GM23338 (cell line): Measurements from ENCODE around the gene SLC35A2.

Source experiments
- CREB1 ChIP-seq: fragments of 250-450 bp; sonication (Bioruptor Pico); IDR thresholded peaks from 2 replicates; pipeline ENCODE4 v1.5.0; 2020; ENCODE audit warnings: low read depth, mild to moderate bottlenecking, moderate library complexity
- CTCF ChIP-seq, 2 experiments: fragments of 200-600 bp in 1 of 2; sonication (generic) in 1 of 2; conservative IDR thresholded peaks; 2 replicates each; pipeline versions ENCODE4 v1.5.1 to v1.6.1; 2016 to 2017; ENCODE audit warnings: antibody characterized with exemption in 2 of 2, low read depth in 2 of 2, mild to moderate bottlenecking in 2 of 2, moderate library complexity in 1 of 2
- EZH2 ChIP-seq: fragments of 200-600 bp; sonication (generic); IDR thresholded peaks from one replicate; pipeline ENCODE4 v1.8.0; 2017; ENCODE audit warnings: antibody characterized with exemption, mild to moderate bottlenecking, low read depth; ENCODE audit not compliant: unreplicated experiment
- EZH2phosphoT487 ChIP-seq: fragments of 200-600 bp; sonication (generic); IDR thresholded peaks from one replicate; pipeline ENCODE4 v1.8.1; 2018; ENCODE audit warnings: antibody characterized with exemption; ENCODE audit not compliant: unreplicated experiment
- JUNB ChIP-seq: IDR thresholded peaks from one replicate; pipeline ENCODE4 v1.6.1; 2016; ENCODE audit warnings: antibody characterized with exemption; ENCODE audit not compliant: unreplicated experiment
- NANOG ChIP-seq: IDR thresholded peaks from 2 replicates; pipeline ENCODE4 v1.6.1; 2016; ENCODE audit warnings: antibody characterized with exemption, borderline replicate concordance
- POLR2AphosphoS5 ChIP-seq: IDR thresholded peaks from 2 replicates; pipeline ENCODE4 v1.6.1; 2016; ENCODE audit warnings: antibody characterized with exemption, low read depth
- STAT1 ChIP-seq: IDR thresholded peaks from one replicate; pipeline ENCODE4 v1.6.1; 2016; ENCODE audit warnings: antibody characterized with exemption; ENCODE audit not compliant: unreplicated experiment
- ZNF331 ChIP-seq: fragments of 250-450 bp; sonication (Bioruptor Pico); IDR thresholded peaks from 2 replicates; pipeline ENCODE4 v1.5.0; 2020; ENCODE audit warnings: low read depth, mild to moderate bottlenecking, moderate library complexity
- TF ChIP-seq, protein P1 (sequence below): IDR thresholded peaks from one replicate; pipeline ENCODE4 v1.6.1; 2018; ENCODE audit warnings: antibody characterized with exemption; ENCODE audit not compliant: unreplicated experiment
- TF ChIP-seq, protein P2 (sequence below): IDR thresholded peaks from 2 replicates; pipeline ENCODE4 v1.6.1; 2016; ENCODE audit warnings: antibody characterized with exemption

DNA sequence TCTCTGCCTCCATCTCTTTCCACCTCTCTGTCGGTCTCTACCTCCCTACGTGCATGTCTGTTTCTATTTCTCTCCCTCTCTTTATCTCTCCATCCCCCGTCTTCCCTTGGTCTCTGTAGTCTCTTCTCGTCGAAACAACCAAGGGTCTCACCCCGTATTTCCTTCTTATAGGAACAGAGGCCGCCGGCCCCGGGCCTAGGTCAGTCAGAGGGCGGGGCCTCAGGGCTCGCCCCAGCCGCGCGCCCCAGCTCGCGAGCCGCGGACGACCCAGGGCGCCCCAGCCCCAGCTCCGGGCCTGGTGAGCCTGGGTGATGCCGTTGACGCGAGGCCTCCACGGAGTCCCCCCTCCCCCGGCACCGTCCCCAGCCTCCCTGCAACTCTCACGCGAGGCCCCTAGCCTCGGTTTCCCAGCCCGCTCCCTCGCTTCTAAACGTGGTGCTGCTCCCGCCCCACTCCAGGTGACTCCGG is 20.5 kb downstream of the SLC35A2 start:
- TF ChIP-seq, protein P1, sequence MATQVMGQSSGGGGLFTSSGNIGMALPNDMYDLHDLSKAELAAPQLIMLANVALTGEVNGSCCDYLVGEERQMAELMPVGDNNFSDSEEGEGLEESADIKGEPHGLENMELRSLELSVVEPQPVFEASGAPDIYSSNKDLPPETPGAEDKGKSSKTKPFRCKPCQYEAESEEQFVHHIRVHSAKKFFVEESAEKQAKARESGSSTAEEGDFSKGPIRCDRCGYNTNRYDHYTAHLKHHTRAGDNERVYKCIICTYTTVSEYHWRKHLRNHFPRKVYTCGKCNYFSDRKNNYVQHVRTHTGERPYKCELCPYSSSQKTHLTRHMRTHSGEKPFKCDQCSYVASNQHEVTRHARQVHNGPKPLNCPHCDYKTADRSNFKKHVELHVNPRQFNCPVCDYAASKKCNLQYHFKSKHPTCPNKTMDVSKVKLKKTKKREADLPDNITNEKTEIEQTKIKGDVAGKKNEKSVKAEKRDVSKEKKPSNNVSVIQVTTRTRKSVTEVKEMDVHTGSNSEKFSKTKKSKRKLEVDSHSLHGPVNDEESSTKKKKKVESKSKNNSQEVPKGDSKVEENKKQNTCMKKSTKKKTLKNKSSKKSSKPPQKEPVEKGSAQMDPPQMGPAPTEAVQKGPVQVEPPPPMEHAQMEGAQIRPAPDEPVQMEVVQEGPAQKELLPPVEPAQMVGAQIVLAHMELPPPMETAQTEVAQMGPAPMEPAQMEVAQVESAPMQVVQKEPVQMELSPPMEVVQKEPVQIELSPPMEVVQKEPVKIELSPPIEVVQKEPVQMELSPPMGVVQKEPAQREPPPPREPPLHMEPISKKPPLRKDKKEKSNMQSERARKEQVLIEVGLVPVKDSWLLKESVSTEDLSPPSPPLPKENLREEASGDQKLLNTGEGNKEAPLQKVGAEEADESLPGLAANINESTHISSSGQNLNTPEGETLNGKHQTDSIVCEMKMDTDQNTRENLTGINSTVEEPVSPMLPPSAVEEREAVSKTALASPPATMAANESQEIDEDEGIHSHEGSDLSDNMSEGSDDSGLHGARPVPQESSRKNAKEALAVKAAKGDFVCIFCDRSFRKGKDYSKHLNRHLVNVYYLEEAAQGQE: no peak
- TF ChIP-seq CTCF (conservative IDR thresholded peaks at IDR 0.05; ENCODE audit: low read depth in 2 of 2) (no peak), EZH2 (no peak), POLR2AphosphoS5 (no peak; the same call in none of the 2 replicates), EZH2phosphoT487 (no peak), JUNB (no peak), STAT1 (no peak), CREB1 (CRISPR knock-in tag) (no peak), ZNF331 (CRISPR knock-in tag) (no peak), NANOG (no peak)
- TF ChIP-seq, protein P2, sequence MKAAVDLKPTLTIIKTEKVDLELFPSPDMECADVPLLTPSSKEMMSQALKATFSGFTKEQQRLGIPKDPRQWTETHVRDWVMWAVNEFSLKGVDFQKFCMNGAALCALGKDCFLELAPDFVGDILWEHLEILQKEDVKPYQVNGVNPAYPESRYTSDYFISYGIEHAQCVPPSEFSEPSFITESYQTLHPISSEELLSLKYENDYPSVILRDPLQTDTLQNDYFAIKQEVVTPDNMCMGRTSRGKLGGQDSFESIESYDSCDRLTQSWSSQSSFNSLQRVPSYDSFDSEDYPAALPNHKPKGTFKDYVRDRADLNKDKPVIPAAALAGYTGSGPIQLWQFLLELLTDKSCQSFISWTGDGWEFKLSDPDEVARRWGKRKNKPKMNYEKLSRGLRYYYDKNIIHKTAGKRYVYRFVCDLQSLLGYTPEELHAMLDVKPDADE: no peak
